Amniotic epithelial cell (primary cell): Measurements from ENCODE around the gene TEAD2.
"Not testable (repeated sequence)": the region's sequence is repeated elsewhere in the genome, so short reads cannot be mapped to it uniquely, and the experiment has no call there.

Experiments used
- DNase-seq: peaks from one replicate; pipeline ENCODE4 v3.0.0-alpha.2; 2010; ENCODE audit warnings: low read depth

TEAD2 gene

GRCh38 chr19:49331187-49331586 is 31.0 kb downstream of the TEAD2 start:
- DNase-seq: not testable (repeated sequence)

- DNase-seq: no peak
Observed at GRCh38 chr19:49328741-49329140, 33.5 kb downstream of the TEAD2 start.

GRCh38 chr19:49327878-49328544 is 34.2 kb downstream of the TEAD2 start:
- peak; percentile 29 for DNase-seq

GRCh38 chr19:49326165-49326704 is 36.0 kb downstream of the TEAD2 start:
- DNase-seq: no peak

- DNase-seq: not testable (repeated sequence)
Observed at GRCh38 chr19:49325756-49326155, 36.5 kb downstream of the TEAD2 start.

GRCh38 chr19:49324801-49325576 is 37.2 kb downstream of the TEAD2 start, which contains the start of gene SLC6A16:
SLC6A16 (minus strand) TSS chr19:49325191; CDS start chr19:49311347, 13,844 bp downstream.
- DNase-seq: no peak

GRCh38 chr19:49318296-49318695 is 43.9 kb downstream of the TEAD2 start:
- DNase-seq: no peak

- DNase-seq: no peak
Observed at GRCh38 chr19:49316284-49316683, 45.9 kb downstream of the TEAD2 start.

- DNase-seq: no peak
Observed at GRCh38 chr19:49315111-49315510, 47.1 kb downstream of the TEAD2 start.

GRCh38 chr19:49309087-49309486 is 53.1 kb downstream of the TEAD2 start:
- DNase-seq: no peak

GRCh38 chr19:49306734-49307133 is 55.5 kb downstream of the TEAD2 start:
- DNase-seq: not testable (repeated sequence)

GRCh38 chr19:49301866-49302252 is 60.4 kb downstream of the TEAD2 start:
- no peak for DNase-seq

- DNase-seq: peak; percentile 48
Observed at GRCh38 chr19:49301165-49301865, 60.9 kb downstream of the TEAD2 start.

GRCh38 chr19:49298653-49299052 is 63.6 kb downstream of the TEAD2 start:
- DNase-seq: not testable (repeated sequence)

- DNase-seq: no peak
Observed at GRCh38 chr19:49297403-49297802, 64.8 kb downstream of the TEAD2 start.

GRCh38 chr19:49295208-49295880 is 66.9 kb downstream of the TEAD2 start:
- no peak for DNase-seq

GRCh38 chr19:49294401-49294800 is 67.8 kb downstream of the TEAD2 start:
- no peak for DNase-seq
